Astrocyte (in vitro differentiated cells and primary cell): Measurements from ENCODE around the gene IFT81. TPM values are rescaled to one million over a fixed set of nuclear protein-coding genes. Genes with fewer than 3 reads are reported as not detected.

ENCODE experiments used
- DNase-seq: peaks from one replicate; pipeline ENCODE4 v3.0.0-alpha.2; 2010; ENCODE audit warnings: low read depth
- FAIRE-seq: peaks from 2 replicates; lab custom pipeline; 2011; peaks lifted over from hg19 to GRCh38; lab: Jason Lieb, UNC
- H2AFZ ChIP-seq: 2 replicates; pipeline ENCODE4 v1.6.0; 2012; ENCODE audit warnings: low read depth, low read length, inconsistent platforms
- H3K27ac ChIP-seq: 2 replicates; pipeline ENCODE4 v1.5.1; 2011; ENCODE audit warnings: low read depth, low read length, inconsistent platforms
- H3K27me3 ChIP-seq: 2 replicates; pipeline ENCODE4 v1.6.0; 2011; ENCODE audit warnings: low read length, inconsistent platforms; ENCODE audit not compliant: insufficient read depth
- H3K36me3 ChIP-seq: 2 replicates; pipeline ENCODE4 v1.5.1; 2011; ENCODE audit warnings: low read length, inconsistent platforms; ENCODE audit not compliant: insufficient read depth
- H3K4me1 ChIP-seq: 2 replicates; pipeline ENCODE4 v1.5.1; 2011; ENCODE audit warnings: low read length, inconsistent platforms; ENCODE audit not compliant: insufficient read depth
- H3K4me2 ChIP-seq: 2 replicates; pipeline ENCODE4 v1.6.0; 2012; ENCODE audit warnings: low read length, inconsistent platforms
- H3K4me3 ChIP-seq: 2 replicates; pipeline ENCODE4 v1.5.1; 2011; ENCODE audit warnings: low read depth, mild to moderate bottlenecking, low read length, inconsistent platforms; ENCODE audit not compliant: insufficient read depth
- H3K79me2 ChIP-seq: 2 replicates; pipeline ENCODE4 v1.6.0; 2012; ENCODE audit warnings: mild to moderate bottlenecking, low read length, inconsistent platforms; ENCODE audit not compliant: insufficient read depth
- H3K9ac ChIP-seq: 2 replicates; pipeline ENCODE4 v1.6.0; 2012; ENCODE audit warnings: mild to moderate bottlenecking, low read length, inconsistent platforms
- H3K9me3 ChIP-seq: 2 replicates; pipeline ENCODE4 v1.5.1; 2012; ENCODE audit warnings: low read depth, mild to moderate bottlenecking, low read length, inconsistent platforms; ENCODE audit not compliant: insufficient read depth
- H4K20me1 ChIP-seq: 2 replicates; pipeline ENCODE4 v1.6.0; 2012; ENCODE audit warnings: low read length, inconsistent platforms; ENCODE audit not compliant: insufficient read depth
- H3K27ac Mint-ChIP-seq: one replicate; pipeline ENCODE4 v1.8.0; 2021; ENCODE audit warnings: mild to moderate bottlenecking, mixed read lengths; ENCODE audit not compliant: unreplicated experiment
- H3K27me3 Mint-ChIP-seq: one replicate; pipeline ENCODE4 v1.8.0; 2021; ENCODE audit warnings: low read depth, mixed read lengths; ENCODE audit not compliant: unreplicated experiment
- H3K36me3 Mint-ChIP-seq: one replicate; pipeline ENCODE4 v1.8.0; 2021; ENCODE audit warnings: low read depth, mixed read lengths; ENCODE audit not compliant: unreplicated experiment
- H3K4me1 Mint-ChIP-seq: one replicate; pipeline ENCODE4 v1.8.0; 2021; ENCODE audit warnings: low read depth, mixed read lengths; ENCODE audit not compliant: unreplicated experiment
- H3K4me3 Mint-ChIP-seq: one replicate; pipeline ENCODE4 v1.8.0; 2021; ENCODE audit warnings: mild to moderate bottlenecking, moderate library complexity, mixed read lengths; ENCODE audit not compliant: unreplicated experiment
- H3K9me3 Mint-ChIP-seq: one replicate; pipeline ENCODE4 v1.8.0; 2021; ENCODE audit warnings: mild to moderate bottlenecking, mixed read lengths; ENCODE audit not compliant: unreplicated experiment
- CTCF ChIP-seq: IDR thresholded peaks from 2 replicates; pipeline ENCODE4 v1.5.1; 2011; ENCODE audit warnings: low read depth, mild to moderate bottlenecking, inconsistent platforms, low read length, moderate library complexity; ENCODE audit not compliant: insufficient read depth
- EZH2 ChIP-seq: IDR thresholded peaks from 2 replicates; pipeline ENCODE4 v1.6.1; 2012; ENCODE audit warnings: mild to moderate bottlenecking, low read length, inconsistent platforms; ENCODE audit not compliant: insufficient read depth
- total RNA-seq: library from RNA; stranded (reverse); gene quantifications from 2 replicates; pipeline ENCODE4 v1.2.1, GENCODE V29; 2021

IFT81 gene
- total RNA-seq, 1 donor from 2014 or later: 12.3 TPM

DNA sequence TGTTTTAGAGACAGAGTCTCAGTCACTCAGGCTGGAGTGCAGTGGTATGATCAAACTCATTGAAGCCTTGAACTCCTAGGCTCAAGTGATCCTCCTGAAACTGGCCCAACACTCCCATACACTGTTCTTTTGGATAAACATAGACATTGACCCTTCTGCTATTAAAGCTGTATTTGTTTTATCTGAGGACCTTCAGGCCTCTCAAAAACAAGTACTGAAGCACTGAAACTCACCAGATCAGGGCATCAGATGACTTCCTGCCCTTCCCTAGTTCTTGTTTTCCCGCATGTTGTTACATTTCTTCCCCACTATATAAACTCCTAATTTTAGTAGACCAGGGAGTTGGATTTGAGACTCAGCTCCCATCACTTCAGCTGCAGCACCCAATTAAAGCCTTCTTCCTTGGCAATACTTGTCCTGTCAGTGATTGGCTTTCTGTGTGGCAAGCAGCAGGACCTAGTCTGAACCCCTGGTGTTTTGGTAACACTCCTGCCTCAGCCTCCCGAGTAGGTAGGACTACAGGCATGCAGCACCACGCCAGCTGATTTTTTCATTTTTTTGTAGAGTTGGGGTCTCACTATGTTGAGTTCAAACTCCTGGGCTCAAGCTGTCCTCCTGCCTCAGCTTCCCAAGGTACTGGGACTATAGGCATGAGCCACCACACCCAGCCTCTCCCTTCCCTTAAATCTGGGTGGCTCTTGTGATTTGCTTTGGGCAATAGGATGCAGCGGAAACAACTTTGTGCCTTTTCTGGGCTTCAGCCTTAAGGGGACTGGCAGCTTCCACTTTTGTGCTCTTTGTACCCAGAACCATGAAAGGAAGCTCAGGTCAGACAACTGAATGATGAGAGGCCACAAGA, 12.5 kb upstream of the IFT81 start:
- DNase-seq: no peak
- no peak overlapping the region for H2AFZ ChIP-seq
- peaks cover 9% of the 10 kb centered on the region for H3K9me3 ChIP-seq
- TF ChIP-seq CTCF (no peak), EZH2 (no peak)
- H3K4me2 ChIP-seq: no peak overlapping the region
- Mint-ChIP-seq H3K36me3 (no peaks in the 10 kb centered on the region), H3K9me3 (peaks cover 12% of the 10 kb centered on the region), H3K27ac (no peak overlapping the region), H3K4me3 (no peak overlapping the region), H3K27me3 (no peaks in the 10 kb centered on the region), H3K4me1 (peaks cover 20% of the 10 kb centered on the region)
- no peak overlapping the region for H3K9ac ChIP-seq
- H3K4me3 ChIP-seq: no peak overlapping the region
- no peaks in the 10 kb centered on the region for H3K27me3 ChIP-seq
- H3K4me1 ChIP-seq: peaks cover 30% of the 10 kb centered on the region
- FAIRE-seq: no peak
- no peak overlapping the region for H3K27ac ChIP-seq
- no peaks in the 10 kb centered on the region for H4K20me1 ChIP-seq
- no peaks in the 10 kb centered on the region for H3K36me3 ChIP-seq
- no peaks in the 10 kb centered on the region for H3K79me2 ChIP-seq

DNA sequence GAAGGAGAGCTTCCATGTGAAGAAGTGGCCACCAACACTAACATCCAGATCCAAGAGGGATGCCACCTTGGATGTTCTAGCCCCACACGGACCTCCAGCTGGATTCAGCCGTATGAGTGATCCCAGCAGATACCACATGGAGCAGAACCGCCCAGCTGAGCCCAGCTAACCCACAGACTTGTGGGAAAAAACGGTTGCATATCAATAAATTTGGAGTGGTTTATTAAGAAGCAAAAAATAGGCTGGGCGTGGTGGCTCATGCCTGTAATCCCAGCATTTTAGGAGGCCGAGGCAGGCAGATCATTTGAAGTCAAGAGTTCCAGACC, 11.9 kb upstream of the IFT81 start:
- H3K36me3 Mint-ChIP-seq: no peaks in the 10 kb centered on the region
- peaks cover 9% of the 10 kb centered on the region for H3K9me3 ChIP-seq
- H3K27ac Mint-ChIP-seq: no peak overlapping the region

More for the DNA sequence above, 11.9 kb upstream of the IFT81 start:
- Histone ChIP-seq H4K20me1 (no peaks in the 10 kb centered on the region), H3K36me3 (no peaks in the 10 kb centered on the region), H3K27ac (no peak overlapping the region), H3K27me3 (no peaks in the 10 kb centered on the region), H3K9ac (no peak overlapping the region), H3K4me3 (no peak overlapping the region), H3K4me1 (peaks cover 26% of the 10 kb centered on the region), H3K4me2 (no peak overlapping the region), H3K79me2 (no peaks in the 10 kb centered on the region), H2AFZ (no peak overlapping the region)
- no peak for FAIRE-seq
- H3K27me3 Mint-ChIP-seq: peaks cover 2% of the 10 kb centered on the region
- no peak for DNase-seq
- TF ChIP-seq EZH2: no peak
- TF ChIP-seq CTCF: no peak
- no peak overlapping the region for H3K4me3 Mint-ChIP-seq
- peaks cover 14% of the 10 kb centered on the region for H3K9me3 Mint-ChIP-seq
- H3K4me1 Mint-ChIP-seq: peaks cover 20% of the 10 kb centered on the region
